ENCODE measurements around the gene PITPNC1.

GRCh38 chr17:67559381-67559966 lies 182.4 kb downstream of the PITPNC1 start:
- TF ChIP-seq, protein P1, sequence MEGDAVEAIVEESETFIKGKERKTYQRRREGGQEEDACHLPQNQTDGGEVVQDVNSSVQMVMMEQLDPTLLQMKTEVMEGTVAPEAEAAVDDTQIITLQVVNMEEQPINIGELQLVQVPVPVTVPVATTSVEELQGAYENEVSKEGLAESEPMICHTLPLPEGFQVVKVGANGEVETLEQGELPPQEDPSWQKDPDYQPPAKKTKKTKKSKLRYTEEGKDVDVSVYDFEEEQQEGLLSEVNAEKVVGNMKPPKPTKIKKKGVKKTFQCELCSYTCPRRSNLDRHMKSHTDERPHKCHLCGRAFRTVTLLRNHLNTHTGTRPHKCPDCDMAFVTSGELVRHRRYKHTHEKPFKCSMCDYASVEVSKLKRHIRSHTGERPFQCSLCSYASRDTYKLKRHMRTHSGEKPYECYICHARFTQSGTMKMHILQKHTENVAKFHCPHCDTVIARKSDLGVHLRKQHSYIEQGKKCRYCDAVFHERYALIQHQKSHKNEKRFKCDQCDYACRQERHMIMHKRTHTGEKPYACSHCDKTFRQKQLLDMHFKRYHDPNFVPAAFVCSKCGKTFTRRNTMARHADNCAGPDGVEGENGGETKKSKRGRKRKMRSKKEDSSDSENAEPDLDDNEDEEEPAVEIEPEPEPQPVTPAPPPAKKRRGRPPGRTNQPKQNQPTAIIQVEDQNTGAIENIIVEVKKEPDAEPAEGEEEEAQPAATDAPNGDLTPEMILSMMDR (IDR thresholded peaks at IDR 0.05), result peak in 3 of 12 donors; percentile 14 to 32 (median 21)
- no peak for TF ChIP-seq POLR2A (IDR thresholded peaks at IDR 0.05)
